Right lobe of liver (tissue), 6 donors: ENCODE data around the gene CLEC4M. TPM values are rescaled to one million over a fixed set of nuclear protein-coding genes. Genes with fewer than 3 reads are reported as not detected.

Source experiments
- ATAC-seq, 4 donors: fragments of 200-7000 bp; cut with Tn5 transposase; one replicate each; pipeline ENCODE4 v1.9.1; 2020; ENCODE audit warnings: mild to moderate bottlenecking in 4 of 4, moderate library complexity in 4 of 4
- DNase-seq, 3 donors: peaks; one replicate each; pipeline ENCODE4 v3.0.0-alpha.2; 2020
- H3K27ac ChIP-seq, 3 donors: fragments of 200-600 bp; one replicate each; pipeline ENCODE4 v1.8.0; 2022
- H3K27me3 ChIP-seq, 2 donors: fragments of 200-600 bp; one replicate each; pipeline ENCODE4 v1.8.0; 2022
- H3K36me3 ChIP-seq, 4 donors: fragments of 200-600 bp; sonication (generic) in 1 of 4; one replicate each; pipeline versions ENCODE4 v1.5.1 to v1.8.0; 2017 to 2022; ENCODE audit warnings: control low read depth in 1 of 4
- H3K4me1 ChIP-seq, 4 donors: fragments of 200-600 bp; sonication (generic) in 1 of 4; one replicate each; pipeline versions ENCODE4 v1.5.1 to v1.8.0; 2017 to 2022; ENCODE audit warnings: control low read depth in 1 of 4
- H3K4me3 ChIP-seq, 3 donors: fragments of 200-600 bp; one replicate each; pipeline ENCODE4 v1.8.0; 2022
- H3K9me3 ChIP-seq, 4 donors: fragments of 200-600 bp; sonication (generic) in 1 of 4; one replicate each; pipeline versions ENCODE4 v1.5.1 to v1.8.0; 2017 to 2022; ENCODE audit warnings: control low read depth in 1 of 4
- CTCF ChIP-seq, 4 donors: fragments of 200-600 bp in 3 of 4; fragments of 450-650 bp in 1 of 4; IDR thresholded peaks; one replicate each; pipeline versions ENCODE4 v1.5.1 to v1.8.0; 2016 to 2022; ENCODE audit warnings: antibody characterized with exemption in 4 of 4, mild to moderate bottlenecking in 2 of 4
- POLR2A ChIP-seq: fragments of 450-650 bp; IDR thresholded peaks from one replicate; pipeline ENCODE4 v1.6.1; 2017; ENCODE audit warnings: antibody characterized with exemption, mild to moderate bottlenecking
- WGBS: methylation state at CpG from one replicate; pipeline ENCODE4 v1.1.6; 2018; ENCODE audit warnings: low coverage, low lambda C conversion rate; ENCODE audit not compliant: insufficient coverage; ENCODE audit errors: missing lambda C conversion rate; 5-methylcytosine and 5-hydroxymethylcytosine counted together
- intact Hi-C, 2 donors: fragments of 100-400 bp; cut with DNase I; formaldehyde crosslinking; loops; one replicate each; pipeline versions ENCODE4 v1.11.2 to v1.14.1; 2022
- long read RNA-seq: library from polyadenylated mRNA; unstranded; transcript quantifications from one replicate; pipeline ENCODE4 v2.0.0, GENCODE V29; 2019
- total RNA-seq, 6 experiments: library from RNA; depleted of rRNA in 2 of 6; stranded (reverse); fragments of >200 nt in 2 of 6; fragmentation: NEBNext Ultra II Directional in 3 of 6; extraction: Animal tissue kit (Norgen Biotek cat#: 25700) in 3 of 6; gene quantifications; one replicate each; pipeline versions ENCODE4 v1.1.0 to v1.2.4, GENCODE V29; 2016 to 2023
- donor health status: DM: no; HTN: yes; CAD: no.
- donor health status: DM: no; HTN: no; CAD: no.
- donor health status: DM: no; HTN: no; CAD: no.
- donor health status: DM: no; HTN: yes; CAD: no.
- donor health status: DM: no; HTN: yes; CAD: no.

The CLEC4M gene
- 10 to 100 TPM; 12.8 to 64.8 (median 20.8) TPM for total RNA-seq
- long read RNA-seq, partial matches to known transcripts = 3 of 8 reads
- long read RNA-seq, other reads (novel, unspliced or antisense) = 3 of 8 reads

GRCh38 chr19:7762719-7763293, at the start of gene CLEC4M:
Gene CLEC4M, plus strand, starts transcription at chr19:7763243. Its CDS starts 24 bp downstream, at chr19:7763267.
- H3K27ac ChIP-seq = peak within 1 kb of the TSS in 1 of 3 donors; percentile 43
- intact Hi-C loops = no loop called here
- H3K36me3 ChIP-seq = no peaks in the 10 kb centered on the region
- no peaks in the 10 kb centered on the region for H3K4me1 ChIP-seq
- DNase-seq (no peak), ATAC-seq (peak; percentile 59 to 68 (median 64))
- TF ChIP-seq CTCF (IDR thresholded peaks at IDR 0.05) = no peak
- TF ChIP-seq POLR2A = no peak
- H3K9me3 ChIP-seq = no peaks in the 10 kb centered on the region
- H3K27me3 ChIP-seq = no peaks in the 10 kb centered on the region
- WGBS = 45% methylated on average over 7 of the region's 8 CpGs
- H3K4me3 ChIP-seq = peak within 1 kb of the TSS in 1 of 3 donors; percentile 9

GRCh38 chr19:7715671-7716070, 47.4 kb upstream of the CLEC4M start:
- no peaks in the 10 kb centered on the region for H3K27me3 ChIP-seq
- H3K9me3 ChIP-seq = no peaks in the 10 kb centered on the region
- H3K27ac ChIP-seq = no peak overlapping the region
- DNase-seq (no peak), ATAC-seq (no peak)
- no CpG with 5 or more reads among the region's 1 CpG for WGBS
- H3K36me3 ChIP-seq = no peaks in the 10 kb centered on the region
- TF ChIP-seq CTCF (IDR thresholded peaks at IDR 0.05) = no peak
- TF ChIP-seq POLR2A = no peak
- H3K4me1 ChIP-seq = no peaks in the 10 kb centered on the region
- intact Hi-C loops = no loop called here
- no peak overlapping the region for H3K4me3 ChIP-seq

- Histone ChIP-seq H3K27me3 (no peaks in the 10 kb centered on the region), H3K27ac (no peak overlapping the region), H3K9me3 (no peaks in the 10 kb centered on the region), H3K4me1 (no peaks in the 10 kb centered on the region), H3K36me3 (no peaks in the 10 kb centered on the region), H3K4me3 (no peak overlapping the region)
- intact Hi-C loops = no loop called here
- no peak for ATAC-seq
- TF ChIP-seq CTCF (IDR thresholded peaks at IDR 0.05) (no peak), POLR2A (no peak)
- no peak for DNase-seq
- 67% methylated on average over 1 of the region's 1 CpG for WGBS
These were observed 46.3 kb upstream of the CLEC4M start for GRCh38 chr19:7716762-7717161.

GRCh38 chr19:7718668-7719067, 44.4 kb upstream of the CLEC4M start:
- WGBS = 24% methylated on average over 6 of the region's 8 CpGs
- H3K27ac ChIP-seq = no peak overlapping the region
- H3K4me3 ChIP-seq = no peak overlapping the region
- no peaks in the 10 kb centered on the region for H3K9me3 ChIP-seq
- TF ChIP-seq POLR2A (no peak), CTCF (IDR thresholded peaks at IDR 0.05) (no peak)
- ATAC-seq = peak; percentile 31 to 66 (median 58)
- peak in 1 of 3 donors; percentile 34 for DNase-seq
- no peaks in the 10 kb centered on the region for H3K4me1 ChIP-seq
- H3K27me3 ChIP-seq = no peaks in the 10 kb centered on the region
- intact Hi-C loops = no loop called here
- H3K36me3 ChIP-seq = no peaks in the 10 kb centered on the region
